HepG2 (cell line): ENCODE data around the gene KNL1. TPM values are rescaled to one million over a fixed set of nuclear protein-coding genes. Genes with fewer than 3 reads are reported as not detected.

Experiments
- ASH2L ChIP-seq: fragments of 300-600, 200-600 bp; sonication (generic); IDR thresholded peaks from 2 replicates; pipeline ENCODE4 v1.7.0; 2017; ENCODE audit warnings: low read depth, mild to moderate bottlenecking, moderate library complexity, mixed read lengths, low read length; ENCODE audit not compliant: insufficient read length
- CC2D1A ChIP-seq: sonication (generic); formaldehyde crosslinking; IDR thresholded peaks from 2 replicates; pipeline ENCODE4 v1.8.1; 2023; ENCODE audit warnings: mild to moderate bottlenecking, missing genetic modification reagents
- ERF ChIP-seq: IDR thresholded peaks from 2 replicates; pipeline ENCODE4 v1.6.1; 2018; ENCODE audit warnings: missing biosample characterization, missing genetic modification reagents
- KDM2A ChIP-seq: sonication (generic); formaldehyde crosslinking; IDR thresholded peaks from 2 replicates; pipeline ENCODE4 v1.4.0; 2020; ENCODE audit warnings: low read depth, missing genetic modification reagents, borderline replicate concordance
- KDM5A ChIP-seq: fragments of 200-600 bp; sonication (generic); IDR thresholded peaks from 2 replicates; pipeline ENCODE4 v1.7.0; 2018; ENCODE audit warnings: antibody characterized with exemption, mild to moderate bottlenecking, low read length, borderline replicate concordance
- LCORL ChIP-seq, 2 experiments: fragments of 450-650 bp in 1 of 2; sonication (generic) in 1 of 2; formaldehyde crosslinking in 1 of 2; IDR thresholded peaks; 2 replicates each; pipeline versions ENCODE4 v1.5.0 to v1.6.1; 2017 to 2020; ENCODE audit warnings: antibody characterized with exemption in 1 of 2, missing genetic modification reagents in 1 of 2
- NKX3-1 ChIP-seq: sonication (generic); formaldehyde crosslinking; IDR thresholded peaks from 2 replicates; pipeline ENCODE4 v1.5.0; 2020; ENCODE audit warnings: missing genetic modification reagents
- PHF5A ChIP-seq: IDR thresholded peaks from one replicate; pipeline ENCODE4 v1.6.1; 2018; ENCODE audit warnings: low read depth, missing genetic modification reagents; ENCODE audit not compliant: unreplicated experiment
- POLR2A ChIP-seq, 2 experiments: IDR thresholded peaks; 2 replicates each; pipeline ENCODE4 v1.6.1; 2011; ENCODE audit warnings: low read depth in 2 of 2, low read length in 2 of 2, mild to moderate bottlenecking in 1 of 2, moderate library complexity in 1 of 2; ENCODE audit not compliant: insufficient read depth in 1 of 2
- PPARG ChIP-seq: conservative IDR thresholded peaks from 2 replicates; pipeline ENCODE4 v1.6.1; 2016; ENCODE audit warnings: missing biosample characterization, missing genetic modification reagents
- RERE ChIP-seq: IDR thresholded peaks from 2 replicates; pipeline ENCODE4 v1.6.1; 2016; ENCODE audit warnings: low read depth, missing genetic modification reagents, missing compliant biosample characterization
- REXO4 ChIP-seq: sonication (generic); formaldehyde crosslinking; IDR thresholded peaks from 2 replicates; pipeline ENCODE4 v1.8.0; 2022; ENCODE audit warnings: missing genetic modification reagents, mild to moderate bottlenecking, borderline replicate concordance
- U2AF2 ChIP-seq: fragments of 200-400 bp; formaldehyde crosslinking; IDR thresholded peaks from 2 replicates; pipeline ENCODE4 v1.6.1; 2017; ENCODE audit warnings: low read depth, mild to moderate bottlenecking, low read length
- ZNF121 ChIP-seq: sonication (generic); formaldehyde crosslinking; IDR thresholded peaks from 2 replicates; pipeline ENCODE4 v1.5.0; 2020; ENCODE audit warnings: mild to moderate bottlenecking, missing genetic modification reagents
- ZNF230 ChIP-seq: sonication (generic); formaldehyde crosslinking; IDR thresholded peaks from 2 replicates; pipeline ENCODE4 v1.4.0; 2020; ENCODE audit warnings: mild to moderate bottlenecking, missing genetic modification reagents
- ZNF331 ChIP-seq: sonication (generic); formaldehyde crosslinking; IDR thresholded peaks from 2 replicates; pipeline ENCODE4 v1.4.0; 2020; ENCODE audit warnings: missing genetic modification reagents
- ZNF350 ChIP-seq: sonication (generic); formaldehyde crosslinking; IDR thresholded peaks from 2 replicates; pipeline ENCODE4 v1.4.0; 2020; ENCODE audit warnings: mild to moderate bottlenecking, low read depth, missing genetic modification reagents, borderline replicate concordance
- ZNF543 ChIP-seq: sonication (generic); formaldehyde crosslinking; IDR thresholded peaks from 2 replicates; pipeline ENCODE4 v1.4.0; 2020; ENCODE audit warnings: mild to moderate bottlenecking, missing genetic modification reagents
- ZNF550 ChIP-seq: sonication (generic); formaldehyde crosslinking; IDR thresholded peaks from 2 replicates; pipeline ENCODE4 v1.4.0; 2020; ENCODE audit warnings: mild to moderate bottlenecking, missing genetic modification reagents, borderline replicate concordance
- ZNF558 ChIP-seq: sonication (generic); formaldehyde crosslinking; IDR thresholded peaks from 2 replicates; pipeline ENCODE4 v1.9.0; 2022; ENCODE audit warnings: mild to moderate bottlenecking, missing genetic modification reagents, borderline replicate concordance
- ZNF781 ChIP-seq: sonication (generic); formaldehyde crosslinking; IDR thresholded peaks from 2 replicates; pipeline ENCODE4 v1.5.1; 2020; ENCODE audit warnings: borderline replicate concordance, mild to moderate bottlenecking, missing genetic modification reagents; ENCODE audit errors: not compliant biosample characterization
- ZNF782 ChIP-seq: sonication (generic); formaldehyde crosslinking; IDR thresholded peaks from 2 replicates; pipeline ENCODE4 v1.4.0; 2020; ENCODE audit warnings: missing genetic modification reagents, mild to moderate bottlenecking, borderline replicate concordance
- polyA plus RNA-seq, 8 experiments: library from polyadenylated mRNA; depleted of rRNA in 3 of 8; stranded (reverse) in 7 of 8; unstranded in 1 of 8; fragments of >200 nt; fragmentation: Illumina TruSeq in 4 of 8; extraction: Trizol in 4 of 8; gene quantifications; 2 replicates each; pipeline versions ENCODE4 v1.2.1 to v1.2.3, GENCODE V29; 2011 to 2016; ENCODE audit warnings: low read depth in 4 of 8, missing spikeins in 1 of 8, mixed read lengths in 1 of 8; ENCODE audit not compliant: insufficient read depth in 1 of 8
- total RNA-seq, 5 experiments: library from RNA; depleted of rRNA; stranded (reverse); fragments of >200 nt; fragmentation: Illumina TruSeq; extraction: Trizol; gene quantifications; 2 replicates each; pipeline ENCODE4 v1.2.3, GENCODE V29; 2016; ENCODE audit warnings: low read depth in 1 of 5
- TF ChIP-seq, protein P1 (sequence below): sonication (generic); formaldehyde crosslinking; IDR thresholded peaks from 2 replicates; pipeline ENCODE4 v1.4.0; 2020; ENCODE audit warnings: missing genetic modification reagents

KNL1 gene
- total and polyA plus RNA-seq, 2 of the 13 experiments (the other 11 are each of a cell fraction or from before 2014, with no cell fraction given), result 8.0 to 21.4 TPM

GRCh38 chr15:40564591-40565332, 29.3 kb upstream of the KNL1 start, which contains the start of gene CCDC32 (continued):
- TF ChIP-seq RERE (CRISPR knock-in tag) (no peak), U2AF2 (no peak), ERF (CRISPR knock-in tag) (peak; percentile 41; the same call in 1 of the 2 replicates), CC2D1A (CRISPR knock-in tag) (no peak), ZNF350 (peak; percentile 83), KDM2A (CRISPR knock-in tag) (0 out of 2 replicates have a peak, but pooled peaks have one; percentile 16), PPARG (CRISPR knock-in tag) (no peak), LCORL (IDR thresholded peaks at IDR 0.05) (no peak), LCORL (CRISPR knock-in tag; IDR thresholded peaks at IDR 0.05) (peak; percentile 12; the same call in 1 of the 2 replicates), KDM5A (peak; percentile 55), ZNF550 (CRISPR knock-in tag) (no peak), NKX3-1 (no peak), ZNF543 (CRISPR knock-in tag) (0 out of 2 replicates have a peak, but pooled peaks have one; percentile 63), ZNF781 (CRISPR knock-in tag) (no peak), ZNF331 (CRISPR knock-in tag) (peak; percentile 29; the same call in 1 of the 2 replicates), POLR2A (IDR thresholded peaks at IDR 0.05; ENCODE audit: insufficient read depth in 1 of 2, low read depth in 2 of 2, low read length in 2 of 2) (peak; percentile 77 to 86), ASH2L (peak; percentile 74), REXO4 (CRISPR knock-in tag) (no peak), PHF5A (CRISPR knock-in tag) (no peak), ZNF121 (CRISPR knock-in tag) (peak; percentile 45; the same call in 1 of the 2 replicates), ZNF230 (0 out of 2 replicates have a peak, but pooled peaks have one; percentile 29), ZNF558 (CRISPR knock-in tag) (peak; percentile 58; the same call in 1 of the 2 replicates), ZNF782 (CRISPR knock-in tag) (0 out of 2 replicates have a peak, but pooled peaks have one; percentile 46)
- TF ChIP-seq, protein P1, sequence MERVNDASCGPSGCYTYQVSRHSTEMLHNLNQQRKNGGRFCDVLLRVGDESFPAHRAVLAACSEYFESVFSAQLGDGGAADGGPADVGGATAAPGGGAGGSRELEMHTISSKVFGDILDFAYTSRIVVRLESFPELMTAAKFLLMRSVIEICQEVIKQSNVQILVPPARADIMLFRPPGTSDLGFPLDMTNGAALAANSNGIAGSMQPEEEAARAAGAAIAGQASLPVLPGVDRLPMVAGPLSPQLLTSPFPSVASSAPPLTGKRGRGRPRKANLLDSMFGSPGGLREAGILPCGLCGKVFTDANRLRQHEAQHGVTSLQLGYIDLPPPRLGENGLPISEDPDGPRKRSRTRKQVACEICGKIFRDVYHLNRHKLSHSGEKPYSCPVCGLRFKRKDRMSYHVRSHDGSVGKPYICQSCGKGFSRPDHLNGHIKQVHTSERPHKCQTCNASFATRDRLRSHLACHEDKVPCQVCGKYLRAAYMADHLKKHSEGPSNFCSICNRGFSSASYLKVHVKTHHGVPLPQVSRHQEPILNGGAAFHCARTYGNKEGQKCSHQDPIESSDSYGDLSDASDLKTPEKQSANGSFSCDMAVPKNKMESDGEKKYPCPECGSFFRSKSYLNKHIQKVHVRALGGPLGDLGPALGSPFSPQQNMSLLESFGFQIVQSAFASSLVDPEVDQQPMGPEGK (CRISPR knock-in tag), result peak; percentile 45; the same call in 1 of the 2 replicates
